ENCODE results near the gene DGKD.

GRCh38 chr2:233423552-233423860, 69.2 kb downstream of the DGKD start:
- TF ChIP-seq POLR2A (IDR thresholded peaks at IDR 0.05) = no peak
- TF ChIP-seq, protein P1, sequence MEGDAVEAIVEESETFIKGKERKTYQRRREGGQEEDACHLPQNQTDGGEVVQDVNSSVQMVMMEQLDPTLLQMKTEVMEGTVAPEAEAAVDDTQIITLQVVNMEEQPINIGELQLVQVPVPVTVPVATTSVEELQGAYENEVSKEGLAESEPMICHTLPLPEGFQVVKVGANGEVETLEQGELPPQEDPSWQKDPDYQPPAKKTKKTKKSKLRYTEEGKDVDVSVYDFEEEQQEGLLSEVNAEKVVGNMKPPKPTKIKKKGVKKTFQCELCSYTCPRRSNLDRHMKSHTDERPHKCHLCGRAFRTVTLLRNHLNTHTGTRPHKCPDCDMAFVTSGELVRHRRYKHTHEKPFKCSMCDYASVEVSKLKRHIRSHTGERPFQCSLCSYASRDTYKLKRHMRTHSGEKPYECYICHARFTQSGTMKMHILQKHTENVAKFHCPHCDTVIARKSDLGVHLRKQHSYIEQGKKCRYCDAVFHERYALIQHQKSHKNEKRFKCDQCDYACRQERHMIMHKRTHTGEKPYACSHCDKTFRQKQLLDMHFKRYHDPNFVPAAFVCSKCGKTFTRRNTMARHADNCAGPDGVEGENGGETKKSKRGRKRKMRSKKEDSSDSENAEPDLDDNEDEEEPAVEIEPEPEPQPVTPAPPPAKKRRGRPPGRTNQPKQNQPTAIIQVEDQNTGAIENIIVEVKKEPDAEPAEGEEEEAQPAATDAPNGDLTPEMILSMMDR (IDR thresholded peaks at IDR 0.05) = no peak
